Activated CD4-positive, CD25-positive, alpha-beta regulatory T cell treated with anti-CD3 and anti-CD28 coated beads, Interleukin-2, amount 50 U/mL, for 24 hours (primary cell): Measurements from ENCODE around the gene DUSP8.

Experiments
- ATAC-seq, 2 donors: fragments of 150-1000 bp; cut with Tn5 transposase; one replicate each; pipeline ENCODE4 v1.10.0; 2021; ENCODE audit warnings: mild to moderate bottlenecking in 1 of 2, moderate library complexity in 1 of 2

DUSP8 gene

GRCh38 chr11:1531449-1532013 lies 40.5 kb downstream of the DUSP8 start:
- no peak for ATAC-seq

GRCh38 chr11:1530686-1531448 lies 41.2 kb downstream of the DUSP8 start:
- no peak for ATAC-seq

- ATAC-seq: no peak
Observed at GRCh38 chr11:1529774-1530173, 42.3 kb downstream of the DUSP8 start.

- no peak for ATAC-seq
Observed at GRCh38 chr11:1529286-1529685, 42.8 kb downstream of the DUSP8 start.

GRCh38 chr11:1528710-1529109 lies 43.4 kb downstream of the DUSP8 start:
- no peak for ATAC-seq

- no peak for ATAC-seq
Observed at GRCh38 chr11:1526785-1527184, 45.3 kb downstream of the DUSP8 start.

GRCh38 chr11:1523779-1524178 lies 48.3 kb downstream of the DUSP8 start:
- no peak for ATAC-seq

- ATAC-seq: no peak
Observed at GRCh38 chr11:1523077-1523476, 49.0 kb downstream of the DUSP8 start.

GRCh38 chr11:1522081-1522424 lies 50.0 kb downstream of the DUSP8 start:
- ATAC-seq: peak in 1 of 2 donors; percentile 17

- peak; percentile 55 to 56 for ATAC-seq
Observed at GRCh38 chr11:1521382-1522080, 50.5 kb downstream of the DUSP8 start.

- ATAC-seq: no peak
Observed at GRCh38 chr11:1520663-1521267, 51.3 kb downstream of the DUSP8 start.

GRCh38 chr11:1520209-1520662 lies 51.8 kb downstream of the DUSP8 start:
- no peak for ATAC-seq

GRCh38 chr11:1519028-1520010 lies 52.8 kb downstream of the DUSP8 start:
- ATAC-seq: no peak

GRCh38 chr11:1518301-1518700 lies 53.8 kb downstream of the DUSP8 start:
- no peak for ATAC-seq

- no peak for ATAC-seq
Observed at GRCh38 chr11:1517117-1518005, 54.7 kb downstream of the DUSP8 start.

- peak in 1 of 2 donors; percentile 54 for ATAC-seq
Observed at GRCh38 chr11:1516273-1517067, 55.6 kb downstream of the DUSP8 start.

GRCh38 chr11:1515082-1516060 lies 56.7 kb downstream of the DUSP8 start:
- peak; percentile 79 to 93 for ATAC-seq

GRCh38 chr11:1514336-1515061 lies 57.6 kb downstream of the DUSP8 start:
- ATAC-seq: no peak
